GM19351 (cell line): Measurements from ENCODE around the gene DOCK2.
"Not testable (repeated sequence)": the region's sequence is repeated elsewhere in the genome, so short reads cannot be mapped to it uniquely, and the experiment has no call there.

Experiments used
- ATAC-seq: cut with Tn5 transposase; IDR thresholded peaks from one replicate; pipeline ENCODE4 v1.9.1; 2021; ENCODE audit warnings: mild to moderate bottlenecking, moderate library complexity; ENCODE audit not compliant: unreplicated experiment

Gene DOCK2

GRCh38 chr5:170076211-170076610, 439.1 kb downstream of the DOCK2 start:
- ATAC-seq = no peak

- ATAC-seq = no peak
Measured at GRCh38 chr5:170076739-170077138, 439.7 kb downstream of the DOCK2 start.

GRCh38 chr5:170077526-170077925, 440.5 kb downstream of the DOCK2 start:
- ATAC-seq = no peak

GRCh38 chr5:170078458-170078857, 441.4 kb downstream of the DOCK2 start:
- ATAC-seq = no peak

- no peak for ATAC-seq
Measured at GRCh38 chr5:170078931-170079330, 441.9 kb downstream of the DOCK2 start.

GRCh38 chr5:170080217-170080616, 443.1 kb downstream of the DOCK2 start:
- no peak for ATAC-seq

- no peak for ATAC-seq
Measured at GRCh38 chr5:170080786-170081445, 443.8 kb downstream of the DOCK2 start.

- no peak for ATAC-seq
Measured at GRCh38 chr5:170081616-170082015, 444.5 kb downstream of the DOCK2 start.

- no peak for ATAC-seq
Measured at GRCh38 chr5:170082701-170083100, 445.6 kb downstream of the DOCK2 start.

GRCh38 chr5:170087168-170087817, 450.2 kb downstream of the DOCK2 start:
- ATAC-seq = no peak

- ATAC-seq = no peak
Measured at GRCh38 chr5:170092455-170093101, 455.5 kb downstream of the DOCK2 start.

GRCh38 chr5:170094329-170094728, 457.3 kb downstream of the DOCK2 start:
- not testable (repeated sequence) for ATAC-seq

GRCh38 chr5:170095646-170096045, 458.6 kb downstream of the DOCK2 start:
- ATAC-seq = no peak

- ATAC-seq = no peak
Measured at GRCh38 chr5:170097934-170098333, 460.9 kb downstream of the DOCK2 start.

- peak; percentile 62 for ATAC-seq
Measured at GRCh38 chr5:170100066-170100943, 463.2 kb downstream of the DOCK2 start.

- no peak for ATAC-seq
Measured at GRCh38 chr5:170103447-170103846, 466.4 kb downstream of the DOCK2 start.

- ATAC-seq = no peak
Measured at GRCh38 chr5:170104299-170104698, 467.2 kb downstream of the DOCK2 start.

GRCh38 chr5:170104710-170105109, 467.6 kb downstream of the DOCK2 start:
- no peak for ATAC-seq

GRCh38 chr5:170105642-170106611, 468.9 kb downstream of the DOCK2 start, which contains the start of gene FOXI1:
Gene FOXI1, plus strand, starts transcription at chr5:170105897. Its CDS starts 61 bp downstream, at chr5:170105958.
- ATAC-seq = no peak

GRCh38 chr5:170107674-170108073, 470.6 kb downstream of the DOCK2 start:
- ATAC-seq = no peak
